PFSK-1 (cell line): ENCODE data around the gene ENTREP3.

Experiments
- POLR2AphosphoS5 ChIP-seq: IDR thresholded peaks from 2 replicates; pipeline ENCODE4 v1.6.1; 2012; ENCODE audit warnings: low read depth, mild to moderate bottlenecking, control low read depth, low read length, moderate library complexity
- TAF1 ChIP-seq: IDR thresholded peaks from 2 replicates; pipeline ENCODE4 v1.6.1; 2012; ENCODE audit warnings: low read length, control low read depth, borderline replicate concordance; ENCODE audit not compliant: insufficient read depth

DNA sequence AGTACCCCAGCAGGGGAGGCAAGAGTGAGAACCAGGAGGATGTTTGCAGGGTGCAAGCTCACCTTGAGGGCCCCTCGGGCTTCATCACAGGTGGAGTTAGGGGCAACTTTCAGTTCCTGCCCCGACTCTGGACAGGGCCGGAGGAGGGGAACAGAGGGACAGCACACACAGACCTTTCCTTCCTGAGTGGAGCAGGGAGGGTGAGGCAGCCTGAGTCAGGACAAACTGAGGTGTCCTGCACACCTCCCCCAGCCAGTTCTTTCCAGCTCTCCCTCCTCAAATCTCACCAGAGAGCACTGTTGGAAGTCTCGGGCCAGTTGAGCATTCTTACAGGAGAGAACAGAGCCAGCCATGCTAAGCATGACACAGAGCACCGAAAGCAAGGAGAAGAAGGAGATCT, 1.5 kb downstream of the ENTREP3 start:
- no peak for TF ChIP-seq POLR2AphosphoS5
- no peak for TF ChIP-seq TAF1
